Activated CD8-positive, alpha-beta T cell treated with anti-CD3 and anti-CD28 coated beads, Interleukin-2, amount 10 ng/mL, durations not matched to agents 7 days and 5 days (primary cell): ENCODE data around the gene CDK14. TPM values are rescaled to one million over a fixed set of nuclear protein-coding genes. Genes with fewer than 3 reads are reported as not detected.

Experiments
- ATAC-seq: fragments of 150-1000 bp; cut with Tn5 transposase; one replicate; pipeline ENCODE4 v1.10.0; 2021; ENCODE audit warnings: moderate library complexity
- CTCF ChIA-PET: fragments of 350-600 bp; sonication (Branson Sonifier 250); formaldehyde crosslinking; loops from one replicate; lab custom pipeline; 2021; ENCODE audit warnings: antibody characterized with exemption; lab: Charles Lee
- POLR2A ChIA-PET: fragments of 350-600 bp; sonication (Branson Sonifier 250); formaldehyde crosslinking; loops from one replicate; lab custom pipeline; 2021; ENCODE audit warnings: antibody characterized with exemption; lab: Charles Lee
- DNase-seq: peaks from one replicate; pipeline ENCODE4 v3.0.0-alpha.2; 2020
- H3K27ac Mint-ChIP-seq: one replicate; pipeline ENCODE4 v1.8.0; 2021; ENCODE audit warnings: mild to moderate bottlenecking, mixed read lengths
- H3K27me3 Mint-ChIP-seq: one replicate; pipeline ENCODE4 v1.8.0; 2021; ENCODE audit warnings: low read depth, mixed read lengths
- H3K36me3 Mint-ChIP-seq: one replicate; pipeline ENCODE4 v1.8.0; 2021; ENCODE audit warnings: low read depth, mixed read lengths
- H3K4me1 Mint-ChIP-seq: one replicate; pipeline ENCODE4 v1.8.0; 2021; ENCODE audit warnings: low read depth, mixed read lengths
- H3K4me3 Mint-ChIP-seq: one replicate; pipeline ENCODE4 v1.8.0; 2021; ENCODE audit warnings: mild to moderate bottlenecking, mixed read lengths
- H3K9me3 Mint-ChIP-seq: one replicate; pipeline ENCODE4 v1.8.0; 2022; ENCODE audit warnings: mixed read lengths; ENCODE audit not compliant: insufficient read depth
- total RNA-seq, 2 experiments: library from RNA; stranded (reverse); gene quantifications; one replicate each; pipeline ENCODE4 v1.2.3, GENCODE V29; 2021

Gene CDK14
- total RNA-seq, 2 experiments from 2014 or later = not detected

DNA sequence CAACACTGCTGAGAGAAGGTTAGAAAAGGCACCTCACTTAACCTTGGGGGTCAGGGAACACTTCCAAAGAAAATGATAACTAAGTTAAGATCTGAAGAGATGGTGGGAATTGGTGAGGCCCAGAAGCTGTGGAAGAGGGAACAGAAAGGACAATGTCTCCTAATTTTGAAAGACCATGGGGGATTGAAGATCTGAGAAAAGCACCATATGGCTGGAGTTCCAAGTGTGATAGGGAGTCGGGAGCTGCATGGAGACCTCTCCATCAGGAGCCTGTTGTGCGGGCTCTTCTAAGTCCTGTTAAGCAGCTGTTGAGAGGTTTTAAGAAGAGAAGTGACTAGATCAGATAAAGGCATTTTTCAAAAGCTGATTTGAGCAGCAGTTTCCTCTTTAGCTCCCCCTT is 254.3 kb downstream of the CDK14 start:
- H3K4me1 Mint-ChIP-seq = no peaks in the 10 kb centered on the region
- H3K4me3 Mint-ChIP-seq = no peak overlapping the region
- ATAC-seq (no peak), DNase-seq (no peak)
- ChIA-PET POLR2A (no interaction called here), CTCF (no interaction called here)
- H3K9me3 Mint-ChIP-seq = no peaks in the 10 kb centered on the region
- H3K27ac Mint-ChIP-seq = no peak overlapping the region
- H3K36me3 Mint-ChIP-seq = no peaks in the 10 kb centered on the region
- H3K27me3 Mint-ChIP-seq = no peaks in the 10 kb centered on the region

DNA sequence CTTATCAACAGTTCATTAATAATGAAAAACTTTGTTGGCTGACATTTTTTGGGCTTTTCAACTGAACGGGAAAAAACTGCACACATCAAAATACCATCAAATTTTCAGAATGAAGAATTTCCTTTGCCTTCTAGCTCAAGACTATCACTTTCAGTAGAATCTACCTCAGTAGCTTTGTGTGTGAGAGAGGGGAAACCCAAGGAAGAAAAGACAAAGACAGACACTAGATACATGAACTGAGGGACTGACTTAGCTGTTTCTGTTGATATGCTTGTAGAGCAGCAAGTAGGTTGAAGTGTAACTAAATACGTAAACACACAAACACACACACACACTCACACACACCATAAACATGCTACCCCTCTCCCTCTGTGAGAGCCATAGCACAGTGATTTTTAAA is 257.1 kb downstream of the CDK14 start:
- ATAC-seq (no peak), DNase-seq (no peak)
- CTCF ChIA-PET = no interaction called here
- H3K9me3 Mint-ChIP-seq = no peaks in the 10 kb centered on the region
- no peaks in the 10 kb centered on the region for H3K36me3 Mint-ChIP-seq
- POLR2A ChIA-PET = no interaction called here
- H3K27ac Mint-ChIP-seq = no peak overlapping the region
- H3K4me1 Mint-ChIP-seq = no peaks in the 10 kb centered on the region
- H3K4me3 Mint-ChIP-seq = no peak overlapping the region
- no peaks in the 10 kb centered on the region for H3K27me3 Mint-ChIP-seq

DNA sequence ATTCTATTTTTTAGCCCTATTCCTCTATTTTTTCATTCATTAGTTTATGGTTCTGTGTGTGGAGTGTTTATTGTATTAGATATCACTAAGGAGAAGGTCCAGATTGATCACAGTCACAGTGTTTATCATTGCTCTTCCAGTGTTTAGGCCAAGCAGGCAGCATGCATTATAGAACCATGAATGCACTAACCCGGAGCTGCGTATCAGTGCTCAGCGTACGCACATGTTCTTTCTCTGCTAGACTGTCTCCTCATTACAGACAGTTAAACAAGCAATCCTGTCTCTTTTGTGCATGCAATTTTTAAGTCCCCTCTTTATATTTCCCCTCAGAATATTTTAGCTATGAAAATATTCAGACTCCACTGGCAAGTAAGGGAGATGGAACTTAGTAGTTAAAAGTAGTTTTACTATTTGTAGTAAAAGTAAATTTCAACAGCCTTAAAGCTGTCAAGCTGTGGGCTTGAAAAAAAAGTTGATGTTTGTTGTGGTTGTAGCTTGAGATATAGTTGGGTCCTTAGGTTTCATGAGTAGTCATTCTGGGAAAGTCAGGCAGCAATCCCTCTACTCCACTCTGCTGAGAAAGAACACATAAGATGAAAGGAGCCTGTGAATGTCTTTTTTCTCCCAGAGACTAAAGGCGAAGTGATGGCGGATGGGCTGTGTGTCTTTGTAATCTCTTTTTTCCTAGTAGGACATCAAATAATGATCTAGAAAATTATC is 260.4 kb downstream of the CDK14 start:
- no peak overlapping the region for H3K4me3 Mint-ChIP-seq
- H3K9me3 Mint-ChIP-seq = no peaks in the 10 kb centered on the region
- no peaks in the 10 kb centered on the region for H3K4me1 Mint-ChIP-seq
- H3K36me3 Mint-ChIP-seq = no peaks in the 10 kb centered on the region
- H3K27ac Mint-ChIP-seq = no peak overlapping the region
- ChIA-PET CTCF (no interaction called here), POLR2A (no interaction called here)
- ATAC-seq (no peak), DNase-seq (no peak)
- no peaks in the 10 kb centered on the region for H3K27me3 Mint-ChIP-seq

DNA sequence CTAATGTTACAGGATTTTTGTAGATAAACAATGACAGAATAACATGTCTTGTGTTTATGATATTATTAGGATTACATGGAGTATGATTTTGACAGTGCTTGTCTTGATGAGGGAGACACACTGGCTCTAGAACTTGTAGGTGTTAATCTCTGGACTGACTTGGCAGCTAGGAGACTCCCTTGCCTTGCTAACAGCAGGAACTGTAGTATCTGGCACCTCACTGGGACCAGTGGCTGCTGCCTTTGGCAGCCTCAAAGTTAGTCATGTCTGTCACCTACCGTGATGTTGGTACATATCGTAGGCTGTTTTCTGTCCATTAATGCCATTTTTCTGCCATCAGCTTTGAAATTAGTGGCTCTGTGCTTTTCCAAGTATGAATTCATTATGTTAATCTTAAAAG is 261.5 kb downstream of the CDK14 start:
- POLR2A ChIA-PET = no interaction called here
- Mint-ChIP-seq H3K4me1 (no peaks in the 10 kb centered on the region), H3K36me3 (no peaks in the 10 kb centered on the region), H3K4me3 (no peak overlapping the region), H3K27me3 (no peaks in the 10 kb centered on the region), H3K27ac (no peak overlapping the region), H3K9me3 (no peaks in the 10 kb centered on the region)
- CTCF ChIA-PET = no interaction called here
- DNase-seq = no peak
- ATAC-seq = no peak

DNA sequence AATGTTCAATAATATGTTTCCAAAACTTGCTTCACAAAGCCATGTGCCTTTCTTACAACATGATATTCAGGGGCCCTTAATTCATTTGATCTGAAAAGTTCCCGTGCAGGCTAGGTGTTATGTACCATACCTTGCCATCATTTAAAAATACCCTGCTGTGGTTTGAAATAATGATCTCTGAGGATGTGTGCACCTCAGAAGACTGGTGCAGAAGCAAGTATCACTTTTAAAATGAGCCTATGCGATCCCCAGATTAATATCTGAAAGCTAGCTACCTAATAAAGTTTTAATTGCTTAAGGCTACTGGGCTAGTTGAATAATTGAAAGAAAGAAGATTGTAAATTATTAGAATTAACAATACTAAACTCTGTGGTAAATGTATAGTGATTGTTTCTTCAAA is 262.4 kb downstream of the CDK14 start:
- no peak overlapping the region for H3K4me3 Mint-ChIP-seq
- no peaks in the 10 kb centered on the region for H3K9me3 Mint-ChIP-seq
- ATAC-seq (no peak), DNase-seq (no peak)
- no peaks in the 10 kb centered on the region for H3K27me3 Mint-ChIP-seq
- CTCF ChIA-PET = no interaction called here
- H3K27ac Mint-ChIP-seq = no peak overlapping the region
- no peaks in the 10 kb centered on the region for H3K4me1 Mint-ChIP-seq
- POLR2A ChIA-PET = no interaction called here
- no peaks in the 10 kb centered on the region for H3K36me3 Mint-ChIP-seq

DNA sequence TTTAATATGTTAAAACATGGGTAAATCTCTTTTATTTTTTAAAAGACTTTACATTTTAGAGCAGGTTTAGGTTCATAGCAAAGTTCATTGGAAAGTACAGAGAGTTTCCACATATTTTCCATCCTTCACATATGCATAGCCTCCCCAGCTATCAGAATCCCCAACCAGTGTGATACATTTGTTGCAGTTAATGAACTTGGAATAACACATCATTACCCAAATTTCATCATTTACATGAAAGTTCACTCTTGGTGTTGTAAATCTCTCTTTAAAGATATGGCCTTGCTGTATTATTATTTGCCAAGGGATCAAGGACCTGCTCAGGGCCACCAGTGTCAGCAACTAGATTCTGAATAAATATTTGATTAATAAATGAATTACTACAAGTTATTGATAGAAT is 263.4 kb downstream of the CDK14 start:
- POLR2A ChIA-PET = no interaction called here
- DNase-seq = no peak
- Mint-ChIP-seq H3K9me3 (no peaks in the 10 kb centered on the region), H3K4me3 (no peak overlapping the region), H3K27me3 (no peaks in the 10 kb centered on the region), H3K36me3 (no peaks in the 10 kb centered on the region), H3K4me1 (no peaks in the 10 kb centered on the region), H3K27ac (no peak overlapping the region)
- CTCF ChIA-PET = no interaction called here
- no peak for ATAC-seq

DNA sequence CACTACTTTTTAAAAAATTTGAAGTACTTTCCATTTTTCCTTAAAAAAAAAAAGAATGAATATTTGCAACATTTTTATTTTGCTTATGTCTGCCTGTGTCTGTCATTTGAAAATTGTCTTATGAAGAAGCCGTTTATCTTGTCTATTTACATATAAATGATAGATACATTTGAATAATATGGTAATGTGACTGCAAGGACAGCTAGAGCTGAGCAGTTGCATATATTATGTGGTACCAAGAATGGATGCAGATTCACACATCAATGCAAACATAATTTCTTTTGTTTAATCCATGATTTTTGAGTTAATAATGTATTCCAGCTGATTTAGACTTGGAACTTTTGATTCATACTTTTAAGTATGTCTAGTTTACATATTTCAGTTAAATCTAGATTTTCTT is 268.0 kb downstream of the CDK14 start:
- ChIA-PET CTCF (no interaction called here), POLR2A (interaction anchor here (1.0 kb wide), 1 partner anchor 16 kb away, joined by 3 read pairs; no protein-coding TSS in a partner anchor)
- Mint-ChIP-seq H3K27ac (no peak overlapping the region), H3K27me3 (no peaks in the 10 kb centered on the region), H3K36me3 (no peaks in the 10 kb centered on the region), H3K4me3 (no peak overlapping the region), H3K9me3 (no peaks in the 10 kb centered on the region), H3K4me1 (no peaks in the 10 kb centered on the region)
- DNase-seq = no peak
- no peak for ATAC-seq

DNA sequence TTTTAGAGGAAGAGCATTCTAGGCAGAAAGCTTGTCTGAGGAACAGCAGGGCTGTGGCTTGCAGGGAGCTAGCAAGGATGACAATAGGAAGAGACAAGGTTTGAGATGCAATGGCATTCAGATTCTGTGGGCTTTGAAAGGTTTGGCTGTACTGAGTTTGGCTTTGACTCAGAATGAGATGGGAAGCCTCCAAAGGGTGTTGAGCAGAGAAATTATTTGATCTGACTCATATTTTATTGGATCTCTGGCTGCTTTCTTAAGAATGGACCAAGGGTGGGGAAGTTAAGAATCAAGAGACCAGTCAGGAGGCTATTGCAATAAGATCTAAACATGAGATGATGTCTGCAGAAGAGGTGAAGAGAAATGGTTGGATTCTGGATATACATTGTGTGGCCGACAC is 273.2 kb downstream of the CDK14 start:
- no peak for ATAC-seq
- no peak overlapping the region for H3K27ac Mint-ChIP-seq
- H3K4me1 Mint-ChIP-seq = no peaks in the 10 kb centered on the region
- no peak for DNase-seq
- CTCF ChIA-PET = no interaction called here
- POLR2A ChIA-PET = no interaction called here
- H3K9me3 Mint-ChIP-seq = no peaks in the 10 kb centered on the region
- no peaks in the 10 kb centered on the region for H3K27me3 Mint-ChIP-seq
- H3K4me3 Mint-ChIP-seq = no peak overlapping the region
- H3K36me3 Mint-ChIP-seq = no peaks in the 10 kb centered on the region

DNA sequence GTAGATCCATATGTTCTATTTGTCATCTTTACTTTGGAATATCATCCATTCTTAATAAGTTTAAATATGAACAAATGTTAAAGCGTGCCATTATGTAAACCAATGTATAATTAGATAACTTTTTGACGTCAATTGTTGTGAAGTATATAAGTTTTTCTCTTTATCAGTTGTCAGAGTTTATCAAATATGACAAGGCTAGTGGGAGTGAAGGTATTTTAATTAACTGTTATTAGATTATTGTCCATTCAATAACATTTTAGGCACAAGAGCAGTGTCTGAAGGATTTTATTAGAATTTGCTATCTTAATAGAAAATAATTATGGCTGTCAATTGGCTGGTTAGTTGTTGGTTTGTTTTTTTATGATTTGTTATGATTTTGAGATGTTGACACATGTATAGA is 280.6 kb downstream of the CDK14 start:
- POLR2A ChIA-PET = no interaction called here
- H3K9me3 Mint-ChIP-seq = no peaks in the 10 kb centered on the region
- no peaks in the 10 kb centered on the region for H3K36me3 Mint-ChIP-seq
- no peak overlapping the region for H3K27ac Mint-ChIP-seq
- H3K4me1 Mint-ChIP-seq = no peaks in the 10 kb centered on the region
- H3K4me3 Mint-ChIP-seq = no peak overlapping the region
- no peaks in the 10 kb centered on the region for H3K27me3 Mint-ChIP-seq
- CTCF ChIA-PET = no interaction called here
- DNase-seq (no peak), ATAC-seq (no peak)

DNA sequence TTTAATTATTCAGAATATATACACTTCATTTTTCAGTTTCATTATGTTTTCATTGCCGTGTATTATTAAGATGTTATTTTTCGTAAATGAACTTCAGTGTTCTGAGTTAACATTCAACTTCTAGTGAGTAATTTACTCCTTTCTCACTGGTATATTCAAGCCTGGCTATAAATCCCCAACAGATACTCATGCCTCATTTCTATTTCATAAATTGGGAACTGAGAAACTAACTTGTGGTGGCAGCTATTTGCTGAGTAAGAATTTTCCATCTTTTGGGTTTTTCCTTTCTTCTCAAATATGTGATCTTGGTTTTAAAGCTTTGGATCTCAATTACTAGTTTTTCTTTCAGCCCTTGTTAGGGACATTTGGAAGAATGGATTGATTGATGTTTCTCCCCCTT is 281.1 kb downstream of the CDK14 start:
- Mint-ChIP-seq H3K9me3 (no peaks in the 10 kb centered on the region), H3K4me3 (no peak overlapping the region), H3K4me1 (no peaks in the 10 kb centered on the region), H3K36me3 (no peaks in the 10 kb centered on the region), H3K27ac (no peak overlapping the region), H3K27me3 (no peaks in the 10 kb centered on the region)
- no peak for ATAC-seq
- ChIA-PET POLR2A (no interaction called here), CTCF (no interaction called here)
- no peak for DNase-seq

DNA sequence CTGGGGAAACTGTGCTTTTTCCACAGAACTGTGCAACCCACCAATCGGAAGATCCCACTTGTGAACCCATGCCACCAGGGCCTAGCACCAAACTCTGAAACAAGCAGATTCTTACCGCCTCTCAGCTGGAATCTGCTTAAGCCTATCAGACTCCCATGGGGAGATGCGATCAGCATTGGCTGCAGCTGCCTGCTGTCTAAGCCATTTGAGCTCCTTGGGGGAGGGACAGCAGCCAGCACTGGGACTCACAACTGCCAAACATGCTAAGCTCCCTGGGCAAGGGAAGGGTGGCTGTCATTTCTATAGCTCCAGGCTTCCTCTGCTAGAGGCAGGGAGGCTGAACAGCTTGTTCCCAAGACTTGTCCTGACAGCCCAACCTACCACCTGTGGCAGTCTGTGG is 283.8 kb downstream of the CDK14 start:
- ATAC-seq (no peak), DNase-seq (no peak)
- H3K27ac Mint-ChIP-seq = no peak overlapping the region
- peaks cover 2% of the 10 kb centered on the region for H3K4me1 Mint-ChIP-seq
- ChIA-PET CTCF (no interaction called here), POLR2A (interaction anchor here (1.0 kb wide), 1 partner anchor 16 kb away, joined by 3 read pairs; no protein-coding TSS in a partner anchor)
- H3K27me3 Mint-ChIP-seq = no peaks in the 10 kb centered on the region
- no peaks in the 10 kb centered on the region for H3K36me3 Mint-ChIP-seq
- no peaks in the 10 kb centered on the region for H3K9me3 Mint-ChIP-seq
- no peak overlapping the region for H3K4me3 Mint-ChIP-seq

DNA sequence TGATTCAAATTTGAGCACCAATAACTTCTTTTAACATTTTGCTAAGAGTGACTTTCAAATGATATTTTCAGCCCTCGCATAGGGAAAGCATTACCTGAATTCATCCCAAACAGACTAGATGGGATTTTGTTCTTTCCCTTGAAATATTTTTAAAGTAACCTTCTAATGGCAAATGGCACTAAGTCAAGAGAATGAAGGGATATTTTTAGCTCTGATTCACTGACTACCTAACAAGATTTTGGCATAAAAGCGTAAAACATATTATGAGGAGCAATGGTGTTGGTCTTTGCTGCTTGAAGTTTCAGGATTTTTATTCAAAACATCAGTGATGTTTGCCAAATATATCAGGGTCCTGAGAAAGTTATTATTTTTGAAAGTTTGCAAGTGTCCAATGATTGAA is 290.3 kb downstream of the CDK14 start:
- H3K27me3 Mint-ChIP-seq = no peaks in the 10 kb centered on the region
- H3K36me3 Mint-ChIP-seq = no peaks in the 10 kb centered on the region
- no peak for ATAC-seq
- no peaks in the 10 kb centered on the region for H3K9me3 Mint-ChIP-seq
- POLR2A ChIA-PET = no interaction called here
- H3K27ac Mint-ChIP-seq = no peak overlapping the region
- peaks cover 2% of the 10 kb centered on the region for H3K4me1 Mint-ChIP-seq
- CTCF ChIA-PET = no interaction called here
- no peak overlapping the region for H3K4me3 Mint-ChIP-seq
- no peak for DNase-seq

DNA sequence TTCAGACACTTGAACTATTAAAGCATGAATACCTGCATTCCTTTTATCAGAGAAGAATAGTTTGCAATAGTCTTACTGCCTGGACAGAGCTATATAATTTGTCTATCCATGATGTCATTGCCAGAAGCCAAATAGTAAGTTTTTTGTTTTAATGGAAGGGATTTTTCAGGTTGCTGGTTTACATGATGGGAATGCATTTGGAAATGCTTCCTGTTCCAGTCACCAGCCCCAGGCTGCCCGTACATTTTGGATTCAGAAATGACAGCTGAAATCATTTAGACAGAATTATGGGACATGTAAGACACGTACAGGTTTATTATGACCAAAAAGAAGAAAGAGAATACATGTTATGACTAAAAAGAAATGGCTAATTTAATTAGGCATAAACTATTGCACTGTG is 293.1 kb downstream of the CDK14 start:
- ATAC-seq = no peak
- Mint-ChIP-seq H3K4me1 (no peaks in the 10 kb centered on the region), H3K4me3 (no peak overlapping the region), H3K9me3 (no peaks in the 10 kb centered on the region), H3K27ac (no peak overlapping the region), H3K27me3 (no peaks in the 10 kb centered on the region), H3K36me3 (no peaks in the 10 kb centered on the region)
- no peak for DNase-seq
- ChIA-PET CTCF (no interaction called here), POLR2A (no interaction called here)
